Right atrium auricular region (tissue), 2 donors: ENCODE measurements around the gene PID1. TPM values are rescaled to one million over a fixed set of nuclear protein-coding genes. Genes with fewer than 3 reads are reported as not detected.
"Not testable (repeated sequence)": the region's sequence is repeated elsewhere in the genome, so short reads cannot be mapped to it uniquely, and the experiment has no call there.

Experiments used
- DNase-seq: peaks from one replicate; pipeline ENCODE4 v3.0.0-alpha.2; 2019; ENCODE audit warnings: low spot score
- H3K27ac ChIP-seq, 2 donors: fragments of 200-600 bp; sonication (generic); 1 replicate in 1 of 2; 2 replicates in 1 of 2; pipeline ENCODE4 v1.5.1; 2016 to 2019
- H3K27me3 ChIP-seq, 2 donors: fragments of 200-600 bp; sonication (generic); one replicate each; pipeline versions ENCODE4 v1.5.1 to v1.6.0; 2017 to 2019
- H3K36me3 ChIP-seq: fragments of 200-600 bp; sonication (generic); one replicate; pipeline ENCODE4 v1.5.1; 2016
- H3K4me1 ChIP-seq, 2 donors: fragments of 200-600 bp; sonication (generic); one replicate each; pipeline versions ENCODE4 v1.5.1 to v1.6.0; 2017 to 2019
- H3K4me3 ChIP-seq, 2 donors: fragments of 200-600 bp; sonication (generic); 1 replicate in 1 of 2; 2 replicates in 1 of 2; pipeline ENCODE4 v1.5.1; 2017 to 2019; ENCODE audit warnings: mild to moderate bottlenecking in 1 of 2, moderate library complexity in 1 of 2
- H3K9me3 ChIP-seq, 2 donors: fragments of 200-600 bp; sonication (generic); one replicate each; pipeline ENCODE4 v1.5.1; 2019
- CTCF ChIP-seq, 2 donors: fragments of 200-600 bp; sonication (generic); IDR thresholded peaks; one replicate each; pipeline ENCODE4 v1.5.1; 2019; ENCODE audit warnings: antibody characterized with exemption in 2 of 2
- total RNA-seq, 2 donors: library from RNA; depleted of rRNA; stranded (reverse); fragments of >200 nt; gene quantifications; one replicate each; pipeline ENCODE4 v1.1.0, GENCODE V29; 2016

Gene PID1
- total RNA-seq, 2 donors from 2014 or later: 9.1 to 24.0 TPM

- Histone ChIP-seq H3K27ac (no peak overlapping the region), H3K4me3 (no peak overlapping the region), H3K4me1 (no peaks in the 10 kb centered on the region), H3K36me3 (no peaks in the 10 kb centered on the region), H3K9me3 (no peaks in the 10 kb centered on the region), H3K27me3 (no peaks in the 10 kb centered on the region)
- TF ChIP-seq CTCF (IDR thresholded peaks at IDR 0.05): no peak
- no peak for DNase-seq
Measured at GRCh38 chr2:229201521-229201920, 69.6 kb downstream of the PID1 start.

GRCh38 chr2:229199267-229199666 lies 71.8 kb downstream of the PID1 start:
- no peaks in the 10 kb centered on the region for H3K27me3 ChIP-seq
- no peaks in the 10 kb centered on the region for H3K9me3 ChIP-seq
- no peak overlapping the region for H3K4me3 ChIP-seq
- H3K27ac ChIP-seq: no peak overlapping the region
- H3K4me1 ChIP-seq: no peaks in the 10 kb centered on the region
- DNase-seq: no peak
- TF ChIP-seq CTCF (IDR thresholded peaks at IDR 0.05): no peak
- no peaks in the 10 kb centered on the region for H3K36me3 ChIP-seq

- Histone ChIP-seq H3K4me1 (no peaks in the 10 kb centered on the region), H3K4me3 (no peak overlapping the region), H3K27ac (no peak overlapping the region), H3K9me3 (no peaks in the 10 kb centered on the region), H3K27me3 (no peaks in the 10 kb centered on the region), H3K36me3 (no peaks in the 10 kb centered on the region)
- DNase-seq: no peak
- no peak for TF ChIP-seq CTCF (IDR thresholded peaks at IDR 0.05)
Measured at GRCh38 chr2:229196448-229196847, 74.6 kb downstream of the PID1 start.

GRCh38 chr2:229195346-229195947 lies 75.6 kb downstream of the PID1 start:
- Histone ChIP-seq H3K27me3 (no peaks in the 10 kb centered on the region), H3K4me1 (no peaks in the 10 kb centered on the region), H3K9me3 (no peaks in the 10 kb centered on the region), H3K27ac (no peak overlapping the region), H3K4me3 (no peak overlapping the region), H3K36me3 (no peaks in the 10 kb centered on the region)
- TF ChIP-seq CTCF (IDR thresholded peaks at IDR 0.05): no peak
- DNase-seq: no peak

- TF ChIP-seq CTCF (IDR thresholded peaks at IDR 0.05): no peak
- no peaks in the 10 kb centered on the region for H3K27me3 ChIP-seq
- H3K4me3 ChIP-seq: no peak overlapping the region
- DNase-seq: no peak
- H3K27ac ChIP-seq: no peak overlapping the region
- H3K4me1 ChIP-seq: no peaks in the 10 kb centered on the region
- no peaks in the 10 kb centered on the region for H3K9me3 ChIP-seq
- no peaks in the 10 kb centered on the region for H3K36me3 ChIP-seq
Measured at GRCh38 chr2:229193281-229193680, 77.8 kb downstream of the PID1 start.

- Histone ChIP-seq H3K4me1 (no peaks in the 10 kb centered on the region), H3K27ac (no peak overlapping the region), H3K36me3 (no peaks in the 10 kb centered on the region), H3K27me3 (no peaks in the 10 kb centered on the region), H3K9me3 (peaks cover 0 to 14% of the 10 kb centered on the region in 2 donors), H3K4me3 (no peak overlapping the region)
- no peak for DNase-seq
- no peak for TF ChIP-seq CTCF (IDR thresholded peaks at IDR 0.05)
Measured at GRCh38 chr2:229191413-229191812, 79.7 kb downstream of the PID1 start.

- H3K27me3 ChIP-seq, H3K4me1 ChIP-seq, DNase-seq, H3K36me3 ChIP-seq, H3K4me3 ChIP-seq, H3K27ac ChIP-seq: not testable (repeated sequence)
- peaks cover 0 to 14% of the 10 kb centered on the region in 2 donors for H3K9me3 ChIP-seq
Measured at GRCh38 chr2:229187123-229187522, 84.0 kb downstream of the PID1 start.
